OCI-LY7 (cell line): ENCODE measurements around the gene CHST14. TPM values are rescaled to one million over a fixed set of nuclear protein-coding genes. Genes with fewer than 3 reads are reported as not detected.

Experiments
- BruUV-seq: library from RNA; stranded (reverse); fragments of 400-500 nt; replicated peaks from 2 replicates; lab custom pipeline; 2021; lab: Mats Ljungman, UMichigan
- CTCF ChIA-PET: fragments of 300-600 bp; sonication (Branson Sonifier 250); formaldehyde crosslinking; loops from one replicate; lab custom pipeline; 2022; ENCODE audit warnings: antibody characterized with exemption; ENCODE audit not compliant: unreplicated experiment; lab: Charles Lee
- POLR2A ChIA-PET: fragments of 300-600 bp; sonication (Branson Sonifier 250); formaldehyde crosslinking; loops from one replicate; lab custom pipeline; 2022; ENCODE audit warnings: antibody characterized with exemption; lab: Charles Lee
- DNase-seq: peaks from one replicate; pipeline ENCODE4 v3.0.0-alpha.2; 2015; ENCODE audit warnings: low spot score
- H2AFZ ChIP-seq: fragments of 200-600 bp; sonication (generic), shearing (Covaris generic); 2 replicates; pipeline ENCODE4 v1.6.1; 2014; ENCODE audit warnings: mild to moderate bottlenecking, antibody characterized with exemption, low read length, moderate library complexity
- H3K27ac ChIP-seq: fragments of 200-600 bp; sonication (generic); 2 replicates; pipeline ENCODE4 v1.5.1; 2014; ENCODE audit warnings: mixed run types, low read depth, mild to moderate bottlenecking, moderate library complexity, low read length, inconsistent platforms; ENCODE audit not compliant: poor library complexity, severe bottlenecking
- H3K36me3 ChIP-seq: fragments of 200-600 bp; sonication (generic); 2 replicates; pipeline ENCODE4 v1.6.1; 2014; ENCODE audit warnings: mild to moderate bottlenecking, antibody characterized with exemption, low read length, moderate library complexity, mixed read lengths; ENCODE audit not compliant: insufficient read depth
- H3K4me1 ChIP-seq: fragments of 200-600 bp; sonication (generic); 2 replicates; pipeline ENCODE4 v1.5.1; 2014; ENCODE audit warnings: mild to moderate bottlenecking, low read length; ENCODE audit not compliant: insufficient read depth, poor library complexity, severe bottlenecking
- H3K4me2 ChIP-seq: fragments of 200-600 bp; sonication (generic); 2 replicates; pipeline ENCODE4 v1.6.1; 2014; ENCODE audit warnings: mild to moderate bottlenecking, low read length
- H3K4me3 ChIP-seq: fragments of 200-600 bp; sonication (generic); 2 replicates; pipeline ENCODE4 v1.5.1; 2014; ENCODE audit warnings: mild to moderate bottlenecking, low read depth, low read length; ENCODE audit not compliant: poor library complexity, severe bottlenecking
- H3K79me2 ChIP-seq: fragments of 200-600 bp; sonication (generic); 2 replicates; pipeline ENCODE4 v1.6.1; 2016; ENCODE audit warnings: low read depth, mild to moderate bottlenecking, low read length, moderate library complexity, mixed read lengths; ENCODE audit not compliant: insufficient read depth
- H3K9me2 ChIP-seq: fragments of 200-600 bp; sonication (generic); 2 replicates; pipeline ENCODE4 v1.6.1; 2016; ENCODE audit warnings: mild to moderate bottlenecking, low read length, mixed read lengths; ENCODE audit not compliant: insufficient read depth
- H3K9me3 ChIP-seq: fragments of 200-600 bp; sonication (generic); 2 replicates; pipeline ENCODE4 v1.6.1; 2014; ENCODE audit warnings: mild to moderate bottlenecking, mixed run types, low read length, mixed read lengths
- H4K20me1 ChIP-seq: fragments of 200-600 bp; sonication (generic); 2 replicates; pipeline ENCODE4 v1.6.1; 2014; ENCODE audit warnings: mild to moderate bottlenecking, antibody characterized with exemption, low read length, moderate library complexity, mixed read lengths; ENCODE audit not compliant: insufficient read depth
- EZH2phosphoT487 ChIP-seq: fragments of 200-600 bp; sonication (generic); IDR thresholded peaks from 2 replicates; pipeline ENCODE4 v1.6.1; 2018; ENCODE audit warnings: low read depth, borderline replicate concordance, mild to moderate bottlenecking, mixed run types, antibody characterized with exemption, low read length, moderate library complexity, mixed read lengths
- intact Hi-C: fragments of 100-400 bp; cut with micrococcal nuclease; formaldehyde crosslinking; loops from one replicate; pipeline ENCODE4 v1.10.0; 2022; ENCODE audit not compliant: unreplicated experiment
- total RNA-seq, 2 experiments: library from RNA; depleted of rRNA in 1 of 2; stranded (reverse); fragments of >200 nt in 1 of 2; shearing (Covaris generic) in 1 of 2; gene quantifications; 2 replicates each; pipeline ENCODE4 v1.2.3, GENCODE V29; 2014 to 2022
- TF ChIP-seq, protein P1 (sequence below): fragments of 200-600 bp; sonication (generic); conservative IDR thresholded peaks from 2 replicates; pipeline ENCODE4 v1.5.1; 2014; ENCODE audit warnings: mild to moderate bottlenecking, antibody characterized with exemption, low read length, moderate library complexity, mixed read lengths

Gene CHST14
- total RNA-seq, 2 experiments from 2014 or later: 7.3 to 15.3 TPM

DNA sequence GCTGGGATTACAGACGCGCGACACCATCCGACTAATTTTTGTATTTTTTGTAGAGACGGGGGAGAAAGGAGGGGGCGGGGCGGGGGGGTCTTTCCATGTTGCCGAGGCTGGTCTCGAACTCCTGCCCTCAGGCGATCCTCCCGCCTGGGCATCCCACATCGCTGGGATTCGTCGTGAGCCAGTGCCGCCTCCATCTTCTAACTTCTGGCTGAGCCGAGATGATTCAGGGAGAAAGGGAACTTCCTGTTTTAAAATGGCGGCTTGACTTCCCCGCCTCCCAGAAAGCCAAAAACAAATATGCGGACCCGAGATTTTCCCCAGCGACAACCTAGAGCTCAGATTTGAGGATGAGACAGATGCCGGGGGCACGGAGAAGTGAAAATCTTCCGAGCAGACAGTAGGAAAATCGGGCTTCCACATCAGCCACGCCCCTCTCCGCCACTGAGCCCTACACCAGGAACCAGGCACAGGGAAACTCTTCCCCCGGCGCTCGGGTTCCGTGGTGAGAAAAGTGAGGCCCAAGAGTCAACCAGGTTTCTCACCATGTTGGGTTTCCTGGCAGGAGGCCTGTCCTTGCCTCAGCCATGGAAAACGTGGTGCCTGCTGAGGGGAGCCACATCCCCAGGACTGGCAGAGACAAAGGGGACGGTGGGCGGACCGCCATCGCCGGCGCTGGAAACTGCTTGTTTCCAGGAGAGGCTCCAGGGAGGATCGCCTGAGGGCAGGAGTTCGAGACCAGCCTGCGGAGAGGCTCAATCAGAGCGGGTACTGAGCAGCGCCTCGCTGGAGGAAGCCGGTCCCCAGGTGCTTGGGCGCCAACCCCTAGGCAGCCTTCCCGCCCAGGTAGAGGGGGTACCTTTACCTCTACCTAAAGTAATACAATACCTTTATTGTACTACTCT is 18.7 kb downstream of the CHST14 start:
- Histone ChIP-seq H3K27ac (no peak overlapping the region), H3K79me2 (no peaks in the 10 kb centered on the region), H3K9me2 (no peaks in the 10 kb centered on the region), H3K4me1 (no peaks in the 10 kb centered on the region), H3K9me3 (no peaks in the 10 kb centered on the region), H3K36me3 (no peaks in the 10 kb centered on the region), H2AFZ (no peak overlapping the region), H4K20me1 (no peaks in the 10 kb centered on the region), H3K4me3 (no peak overlapping the region), H3K4me2 (no peak overlapping the region)
- ChIA-PET POLR2A (interaction anchor here (0.6 to 0.7 kb wide), 2 partner anchors 113 to 414 kb away, joined by 3 to 4 read pairs; no protein-coding TSS in a partner anchor), CTCF (no interaction called here)
- DNase-seq: no peak
- BruUV-seq: no TSS peak
- intact Hi-C loops: no loop called here
- TF ChIP-seq EZH2phosphoT487: no peak
- TF ChIP-seq, protein P1, sequence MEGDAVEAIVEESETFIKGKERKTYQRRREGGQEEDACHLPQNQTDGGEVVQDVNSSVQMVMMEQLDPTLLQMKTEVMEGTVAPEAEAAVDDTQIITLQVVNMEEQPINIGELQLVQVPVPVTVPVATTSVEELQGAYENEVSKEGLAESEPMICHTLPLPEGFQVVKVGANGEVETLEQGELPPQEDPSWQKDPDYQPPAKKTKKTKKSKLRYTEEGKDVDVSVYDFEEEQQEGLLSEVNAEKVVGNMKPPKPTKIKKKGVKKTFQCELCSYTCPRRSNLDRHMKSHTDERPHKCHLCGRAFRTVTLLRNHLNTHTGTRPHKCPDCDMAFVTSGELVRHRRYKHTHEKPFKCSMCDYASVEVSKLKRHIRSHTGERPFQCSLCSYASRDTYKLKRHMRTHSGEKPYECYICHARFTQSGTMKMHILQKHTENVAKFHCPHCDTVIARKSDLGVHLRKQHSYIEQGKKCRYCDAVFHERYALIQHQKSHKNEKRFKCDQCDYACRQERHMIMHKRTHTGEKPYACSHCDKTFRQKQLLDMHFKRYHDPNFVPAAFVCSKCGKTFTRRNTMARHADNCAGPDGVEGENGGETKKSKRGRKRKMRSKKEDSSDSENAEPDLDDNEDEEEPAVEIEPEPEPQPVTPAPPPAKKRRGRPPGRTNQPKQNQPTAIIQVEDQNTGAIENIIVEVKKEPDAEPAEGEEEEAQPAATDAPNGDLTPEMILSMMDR: no peak

DNA sequence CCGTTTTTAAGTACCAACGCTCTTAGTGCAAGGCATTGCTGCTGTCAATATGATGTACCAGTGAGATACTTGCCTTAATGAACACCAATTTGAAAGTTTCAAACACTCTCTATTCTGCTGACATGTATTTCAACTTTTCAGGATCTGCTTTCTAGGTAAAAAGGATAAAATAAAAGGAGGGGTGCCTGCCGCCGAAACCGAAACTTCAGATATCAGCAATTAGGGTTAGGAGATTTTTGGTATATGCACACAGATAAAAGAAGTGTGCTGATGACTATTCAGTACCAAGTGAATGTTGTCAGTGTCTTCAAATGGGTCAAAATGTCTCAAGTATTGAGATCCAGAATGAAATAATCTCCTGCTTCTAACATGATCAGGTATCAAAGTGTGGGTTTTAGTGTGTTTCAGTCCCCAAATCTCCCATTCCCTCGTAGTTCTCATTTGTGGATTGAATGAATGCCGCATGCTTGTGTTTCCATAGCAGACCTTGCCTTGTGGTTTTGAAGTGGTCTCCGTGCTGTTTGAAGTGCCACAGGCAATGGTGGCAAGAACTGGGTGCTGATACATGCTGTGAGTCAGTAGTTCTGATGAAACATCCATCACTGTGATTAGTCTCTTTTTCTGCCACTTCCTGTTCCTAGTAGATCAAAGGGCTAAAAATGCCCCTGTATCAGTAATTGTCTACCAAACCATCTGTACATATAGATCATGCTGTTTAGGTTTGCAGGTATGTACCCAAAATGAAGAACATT is 22.5 kb downstream of the CHST14 start:
- Histone ChIP-seq H4K20me1 (no peaks in the 10 kb centered on the region), H2AFZ (no peak overlapping the region), H3K79me2 (no peaks in the 10 kb centered on the region), H3K27ac (no peak overlapping the region), H3K36me3 (no peaks in the 10 kb centered on the region), H3K9me2 (no peaks in the 10 kb centered on the region), H3K4me1 (no peaks in the 10 kb centered on the region), H3K4me3 (no peak overlapping the region), H3K9me3 (no peaks in the 10 kb centered on the region), H3K4me2 (no peak overlapping the region)
- BruUV-seq: no TSS peak
- CTCF ChIA-PET: no interaction called here
- intact Hi-C loops: no loop called here
- TF ChIP-seq EZH2phosphoT487: no peak
- TF ChIP-seq, protein P1: no peak
- no peak for DNase-seq
- POLR2A ChIA-PET: no interaction called here
